ENCODE results near the gene GRB10. TPM values are rescaled to one million over a fixed set of nuclear protein-coding genes. Genes with fewer than 3 reads are reported as not detected.

The GRB10 gene
- total and polyA plus RNA-seq, 11 donors: 14.7 to 38.2 (median 28.0) TPM

DNA sequence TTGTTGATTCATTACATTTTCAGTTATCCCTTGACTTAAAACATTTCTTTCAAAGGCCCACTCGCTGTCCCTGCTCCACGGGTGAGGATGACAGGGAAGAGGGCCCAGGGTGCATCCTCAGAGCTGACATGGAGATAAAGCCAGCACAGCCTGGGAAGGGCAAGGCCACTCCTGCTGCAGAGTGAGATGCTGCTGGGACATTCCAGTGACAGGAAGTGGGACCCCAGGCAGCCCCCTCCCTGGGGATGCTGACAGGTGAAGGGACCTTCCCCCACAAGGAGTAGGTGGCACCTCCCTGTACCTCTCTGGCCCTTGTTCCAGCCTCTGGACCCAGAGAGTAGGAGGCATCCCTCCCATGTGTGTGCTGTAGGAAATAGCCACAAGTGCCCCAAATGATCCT, 119.7 kb downstream of the GRB10 start:
- Histone ChIP-seq H3K4me3 (no peak overlapping the region), H3K4me1 (peaks cover 2 to 96% (median 74%) of the 10 kb centered on the region in 12 donors), H3K27ac (peak overlapping the region in 3 of 12 donors; percentile 3 to 32 (median 9)), H3K9me3 (no peaks in the 10 kb centered on the region), H3K36me3 (peaks cover 0 to 18% (median 5%) of the 10 kb centered on the region in 9 donors), H3K27me3 (no peaks in the 10 kb centered on the region)
- intact Hi-C loops (cut with DNase I): loop anchor here in 1 of 10 donors (2.0 kb wide), 1 partner anchor 32 kb away; no protein-coding TSS in a partner anchor
- 95 to 100% (median 95%) methylated on average over 2 of the region's 2 CpGs for WGBS, 4 donors
- no peak for DNase-seq
- ATAC-seq: no peak
- TF ChIP-seq POLR2A (IDR thresholded peaks at IDR 0.05) (no peak), CTCF (IDR thresholded peaks at IDR 0.05) (no peak)

DNA sequence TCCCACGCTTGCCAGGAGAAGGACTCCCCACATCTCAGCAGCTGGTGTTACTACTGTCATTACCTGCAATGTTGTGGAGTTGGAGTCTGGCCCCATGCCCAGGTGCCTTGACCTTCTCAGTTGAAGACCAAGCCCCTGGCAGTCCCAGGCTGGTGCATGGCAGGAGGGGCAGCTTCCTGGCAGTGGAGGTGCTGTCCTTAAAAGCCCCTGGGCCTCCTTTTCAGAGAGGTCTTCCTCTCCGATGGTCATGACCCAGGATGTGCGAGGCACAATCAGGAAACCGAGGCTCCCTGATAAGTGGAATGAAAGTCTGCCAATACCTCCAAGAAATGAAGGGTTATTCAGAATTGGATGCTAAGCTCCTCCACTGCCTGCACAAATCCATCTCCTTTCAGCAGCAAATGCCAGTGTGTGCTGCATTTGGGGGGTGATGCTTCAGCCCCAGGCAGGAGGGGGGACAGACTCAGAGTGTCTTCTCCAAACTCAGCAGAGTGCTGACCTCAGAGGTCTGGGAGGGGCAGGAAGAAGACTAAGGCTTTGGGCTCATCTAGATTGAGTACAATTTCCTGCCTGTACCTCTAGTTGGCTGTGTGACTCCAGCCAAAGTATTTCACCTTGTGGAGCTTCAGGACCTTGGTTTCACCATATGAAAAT, 120.5 kb downstream of the GRB10 start:
- Histone ChIP-seq H3K27me3 (no peaks in the 10 kb centered on the region), H3K36me3 (peaks cover 0 to 18% (median 5%) of the 10 kb centered on the region in 9 donors), H3K4me3 (no peak overlapping the region), H3K4me1 (peaks cover 2 to 96% (median 74%) of the 10 kb centered on the region in 12 donors), H3K27ac (peak overlapping the region in 4 of 12 donors; percentile 9 to 41 (median 18)), H3K9me3 (no peaks in the 10 kb centered on the region)
- 43 to 57% (median 48%) methylated on average over 4 of the region's 4 CpGs for WGBS, 4 donors
- peak in 1 of 4 donors; percentile 41 for ATAC-seq
- intact Hi-C loops (cut with DNase I): loop anchor here in 1 of 10 donors (2.0 kb wide), 1 partner anchor 31 kb away; no protein-coding TSS in a partner anchor
- DNase-seq: no peak
- TF ChIP-seq POLR2A (IDR thresholded peaks at IDR 0.05): no peak
- TF ChIP-seq CTCF (IDR thresholded peaks at IDR 0.05): no peak

DNA sequence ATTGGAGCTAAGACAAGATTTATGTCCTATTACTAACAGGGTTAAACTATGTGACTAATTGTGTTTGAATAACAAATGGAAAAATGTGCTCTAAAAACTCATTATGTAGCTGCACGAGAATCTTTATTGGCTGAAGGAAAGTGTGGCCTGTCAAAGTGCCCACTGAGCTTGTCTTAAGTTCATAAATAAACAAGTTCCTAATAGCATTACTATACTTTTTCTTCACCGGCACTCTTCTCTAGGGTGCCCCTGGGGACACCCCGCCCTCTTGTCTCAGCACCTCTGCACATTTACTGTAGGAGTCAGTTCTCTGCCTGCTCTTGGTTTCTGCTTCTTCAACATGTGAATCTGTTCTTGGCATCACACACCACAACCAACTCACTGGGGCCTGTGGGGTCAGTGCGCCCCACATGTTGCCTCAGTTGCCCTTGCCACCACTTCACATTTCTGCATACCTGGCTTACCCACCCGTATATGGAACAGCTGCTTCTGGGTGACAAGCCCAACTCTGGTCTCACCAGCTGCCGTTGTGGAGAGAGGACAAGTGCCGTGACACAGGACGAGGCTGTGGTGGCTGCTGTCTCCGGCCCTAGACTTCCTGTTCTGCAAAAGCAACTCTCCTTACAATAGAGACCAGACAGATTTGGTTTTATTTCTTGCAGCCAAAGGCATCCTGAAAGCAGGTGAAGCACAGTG, 121.2 kb downstream of the GRB10 start:
- ATAC-seq (peak in 1 of 4 donors; percentile 8), DNase-seq (no peak)
- no peak for TF ChIP-seq CTCF (IDR thresholded peaks at IDR 0.05)
- no peak for TF ChIP-seq POLR2A (IDR thresholded peaks at IDR 0.05)
- no peaks in the 10 kb centered on the region for H3K9me3 ChIP-seq
- no peak overlapping the region for H3K4me3 ChIP-seq
- intact Hi-C loops (cut with DNase I): loop anchor here in 1 of 10 donors (2.0 kb wide), 1 partner anchor 31 kb away; no protein-coding TSS in a partner anchor
- H3K27ac ChIP-seq: peak overlapping the region in 3 of 12 donors; percentile 9 to 26 (median 10)
- no peaks in the 10 kb centered on the region for H3K27me3 ChIP-seq
- peaks cover 7 to 97% (median 75%) of the 10 kb centered on the region in 12 donors for H3K4me1 ChIP-seq
- 48 to 59% (median 55%) methylated on average over 9 of the region's 9 CpGs for WGBS, 4 donors
- H3K36me3 ChIP-seq: peaks cover 0 to 18% (median 5%) of the 10 kb centered on the region in 9 donors

DNA sequence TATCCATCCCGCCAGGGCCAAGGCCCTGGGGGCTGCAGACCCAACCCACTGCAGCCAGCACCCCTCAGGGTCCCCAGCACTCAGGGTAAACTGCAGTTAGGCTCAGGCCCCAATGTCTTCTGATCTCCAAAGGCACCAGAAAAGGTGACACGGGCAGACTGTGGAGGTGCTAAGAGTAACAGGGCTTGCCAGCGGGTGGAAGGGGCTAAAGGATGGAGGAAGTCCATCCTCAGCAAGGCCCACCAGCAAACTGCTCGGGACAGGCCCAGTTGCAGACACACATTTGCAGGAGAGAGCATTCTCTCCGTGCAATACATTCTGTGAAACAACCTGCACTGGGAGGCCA, 121.9 kb downstream of the GRB10 start:
- TF ChIP-seq CTCF (IDR thresholded peaks at IDR 0.05) (no peak), POLR2A (IDR thresholded peaks at IDR 0.05) (no peak)
- H3K27me3 ChIP-seq: no peaks in the 10 kb centered on the region
- DNase-seq (no peak), ATAC-seq (no peak)
- no peak overlapping the region for H3K27ac ChIP-seq
- 93 to 96% (median 95%) methylated on average over 5 of the region's 5 CpGs for WGBS, 4 donors
- peaks cover 13 to 97% (median 75%) of the 10 kb centered on the region in 12 donors for H3K4me1 ChIP-seq
- H3K9me3 ChIP-seq: no peaks in the 10 kb centered on the region
- H3K4me3 ChIP-seq: peak overlapping the region in 1 of 12 donors; percentile 46
- intact Hi-C loops (cut with DNase I): no loop called here
- H3K36me3 ChIP-seq: peaks cover 0 to 18% (median 5%) of the 10 kb centered on the region in 9 donors
